Ectodermal cell (in vitro differentiated cells): ENCODE measurements around the gene SPECC1L.

Source experiments
- H3K27ac ChIP-seq: 2 replicates; pipeline ENCODE4 v1.7.0; 2013; ENCODE audit warnings: mild to moderate bottlenecking, low read depth, low read length; ENCODE audit not compliant: insufficient read depth, poor library complexity, severe bottlenecking
- H3K27me3 ChIP-seq: 2 replicates; pipeline ENCODE4 v1.7.0; 2013; ENCODE audit warnings: mild to moderate bottlenecking, low read length; ENCODE audit not compliant: insufficient read depth, control insufficient read depth, poor library complexity, severe bottlenecking
- H3K36me3 ChIP-seq: one replicate; pipeline ENCODE4 v1.7.0; 2013; ENCODE audit warnings: low read length; ENCODE audit not compliant: control insufficient read depth, insufficient read depth
- H3K4me1 ChIP-seq: one replicate; pipeline ENCODE4 v1.7.0; 2013; ENCODE audit warnings: low read length; ENCODE audit not compliant: control insufficient read depth, insufficient read depth
- H3K4me3 ChIP-seq: 2 replicates; pipeline ENCODE4 v1.7.0; 2013; ENCODE audit warnings: low read depth, low read length, control low read depth; ENCODE audit not compliant: insufficient read depth
- H3K9me3 ChIP-seq: 2 replicates; pipeline ENCODE4 v1.7.0; 2013; ENCODE audit warnings: mild to moderate bottlenecking, low read length, moderate library complexity; ENCODE audit not compliant: control insufficient read depth
- WGBS, 2 experiments: methylation state at CpG; one replicate each; pipeline ENCODE4 v1.1.7; 2013; ENCODE audit warnings: missing lambda C conversion rate in 2 of 2; 5-methylcytosine and 5-hydroxymethylcytosine counted together

Gene SPECC1L

GRCh38 chr22:24432059-24432853 is 161.6 kb downstream of the SPECC1L start:
- Histone ChIP-seq H3K9me3 (no peaks in the 10 kb centered on the region), H3K27ac (no peak overlapping the region), H3K36me3 (no peaks in the 10 kb centered on the region), H3K4me1 (peaks cover 20% of the 10 kb centered on the region), H3K27me3 (no peaks in the 10 kb centered on the region), H3K4me3 (no peak overlapping the region)
- WGBS, 2 experiments = 88 to 89% methylated on average over 17 of the region's 17 CpGs

GRCh38 chr22:24433001-24433827 is 162.6 kb downstream of the SPECC1L start:
- Histone ChIP-seq H3K27ac (no peak overlapping the region), H3K4me1 (peaks cover 20% of the 10 kb centered on the region), H3K36me3 (no peaks in the 10 kb centered on the region), H3K4me3 (no peak overlapping the region), H3K27me3 (no peaks in the 10 kb centered on the region), H3K9me3 (no peaks in the 10 kb centered on the region)
- 95 to 97% methylated on average over 34 of the region's 34 CpGs for WGBS, 2 experiments

- no peak overlapping the region for H3K27ac ChIP-seq
- no peaks in the 10 kb centered on the region for H3K27me3 ChIP-seq
Observed at GRCh38 chr22:24433828-24434470, 163.3 kb downstream of the SPECC1L start.

GRCh38 chr22:24434471-24435322 is 164.1 kb downstream of the SPECC1L start:
- H3K9me3 ChIP-seq = no peaks in the 10 kb centered on the region
- no peaks in the 10 kb centered on the region for H3K36me3 ChIP-seq
- peaks cover 9% of the 10 kb centered on the region for H3K4me1 ChIP-seq
- no peak overlapping the region for H3K27ac ChIP-seq
- no peaks in the 10 kb centered on the region for H3K27me3 ChIP-seq
- H3K4me3 ChIP-seq = no peak overlapping the region
- WGBS, 2 experiments = 90 to 92% methylated on average over 16 of the region's 16 CpGs

More at GRCh38 chr22:24433828-24434470, 163.3 kb downstream of the SPECC1L start:
- 90 to 92% methylated on average over 12 of the region's 12 CpGs for WGBS, 2 experiments
- Histone ChIP-seq H3K4me1 (peaks cover 16% of the 10 kb centered on the region), H3K9me3 (no peaks in the 10 kb centered on the region), H3K36me3 (no peaks in the 10 kb centered on the region), H3K4me3 (no peak overlapping the region)

- Histone ChIP-seq H3K4me3 (no peak overlapping the region), H3K27me3 (no peaks in the 10 kb centered on the region), H3K4me1 (peaks cover 7% of the 10 kb centered on the region), H3K27ac (no peak overlapping the region), H3K36me3 (no peaks in the 10 kb centered on the region), H3K9me3 (no peaks in the 10 kb centered on the region)
- 86 to 90% methylated on average over 2 of the region's 2 CpGs for WGBS, 2 experiments
Observed at GRCh38 chr22:24435323-24435645, 164.7 kb downstream of the SPECC1L start.

- Histone ChIP-seq H3K36me3 (no peaks in the 10 kb centered on the region), H3K27ac (no peak overlapping the region), H3K9me3 (no peaks in the 10 kb centered on the region), H3K4me1 (peaks cover 7% of the 10 kb centered on the region), H3K4me3 (no peak overlapping the region), H3K27me3 (no peaks in the 10 kb centered on the region)
- WGBS, 2 experiments = 82 to 83% methylated on average over 13 of the region's 13 CpGs
Observed at GRCh38 chr22:24435861-24436371, 165.3 kb downstream of the SPECC1L start.

GRCh38 chr22:24436553-24436952 is 165.9 kb downstream of the SPECC1L start:
- H3K4me1 ChIP-seq = peaks cover 7% of the 10 kb centered on the region
- no peaks in the 10 kb centered on the region for H3K9me3 ChIP-seq
- WGBS, 2 experiments = 94 to 95% methylated on average over 3 of the region's 3 CpGs
- H3K4me3 ChIP-seq = no peak overlapping the region
- no peak overlapping the region for H3K27ac ChIP-seq
- H3K27me3 ChIP-seq = no peaks in the 10 kb centered on the region
- H3K36me3 ChIP-seq = no peaks in the 10 kb centered on the region

- H3K9me3 ChIP-seq = no peaks in the 10 kb centered on the region
- 85 to 93% methylated on average over 4 of the region's 4 CpGs for WGBS, 2 experiments
- peaks cover 6% of the 10 kb centered on the region for H3K4me1 ChIP-seq
Observed at GRCh38 chr22:24437091-24437490, 166.5 kb downstream of the SPECC1L start.

GRCh38 chr22:24437741-24438328 is 167.2 kb downstream of the SPECC1L start:
- Histone ChIP-seq H3K9me3 (no peaks in the 10 kb centered on the region), H3K4me3 (no peak overlapping the region), H3K4me1 (no peaks in the 10 kb centered on the region), H3K27me3 (no peaks in the 10 kb centered on the region), H3K27ac (no peak overlapping the region), H3K36me3 (no peaks in the 10 kb centered on the region)
- 92 to 94% methylated on average over 5 of the region's 5 CpGs for WGBS, 2 experiments

More at GRCh38 chr22:24437091-24437490, 166.5 kb downstream of the SPECC1L start:
- no peak overlapping the region for H3K4me3 ChIP-seq
- no peaks in the 10 kb centered on the region for H3K27me3 ChIP-seq
- no peak overlapping the region for H3K27ac ChIP-seq
- no peaks in the 10 kb centered on the region for H3K36me3 ChIP-seq
